Upper lobe of right lung (tissue), 1 donor: ENCODE results near the gene TBC1D2B. TPM values are rescaled to one million over a fixed set of nuclear protein-coding genes. Genes with fewer than 3 reads are reported as not detected.

Source experiments
- ATAC-seq: fragments of 200-7000 bp; cut with Tn5 transposase; one replicate; pipeline ENCODE4 v1.9.1; 2020; ENCODE audit warnings: mild to moderate bottlenecking, moderate library complexity
- DNase-seq: peaks from one replicate; pipeline ENCODE4 v3.0.0-alpha.2; 2020
- H3K27ac ChIP-seq: fragments of 200-600 bp; one replicate; pipeline ENCODE4 v1.8.0; 2022
- H3K27me3 ChIP-seq: fragments of 200-600 bp; one replicate; pipeline ENCODE4 v1.8.0; 2022; ENCODE audit warnings: mild to moderate bottlenecking
- H3K36me3 ChIP-seq: fragments of 200-600 bp; one replicate; pipeline ENCODE4 v1.8.0; 2022
- H3K4me1 ChIP-seq: fragments of 200-600 bp; one replicate; pipeline ENCODE4 v1.8.0; 2022
- H3K4me3 ChIP-seq: fragments of 200-600 bp; one replicate; pipeline ENCODE4 v1.8.0; 2022; ENCODE audit warnings: mild to moderate bottlenecking
- H3K9me3 ChIP-seq: fragments of 200-600 bp; one replicate; pipeline ENCODE4 v1.8.0; 2022
- intact Hi-C: fragments of 100-400 bp; cut with DNase I; formaldehyde crosslinking; loops from one replicate; pipeline ENCODE4 v1.11.0; 2022
- total RNA-seq: library from RNA; stranded (reverse); fragmentation: NEBNext Ultra II Directional; extraction: Animal tissue kit (Norgen Biotek cat#: 25700); gene quantifications from one replicate; pipeline ENCODE4 v1.2.1, GENCODE V29; 2021
- TF ChIP-seq, protein P1 (sequence below): fragments of 200-600 bp; IDR thresholded peaks from one replicate; pipeline ENCODE4 v1.8.0; 2022; ENCODE audit warnings: antibody characterized with exemption
- donor health status: DM: no; HTN: yes; CAD: no; lungs with severe emphysema.

TBC1D2B gene
- total RNA-seq, 1 donor from 2014 or later, result 88.7 TPM

DNA sequence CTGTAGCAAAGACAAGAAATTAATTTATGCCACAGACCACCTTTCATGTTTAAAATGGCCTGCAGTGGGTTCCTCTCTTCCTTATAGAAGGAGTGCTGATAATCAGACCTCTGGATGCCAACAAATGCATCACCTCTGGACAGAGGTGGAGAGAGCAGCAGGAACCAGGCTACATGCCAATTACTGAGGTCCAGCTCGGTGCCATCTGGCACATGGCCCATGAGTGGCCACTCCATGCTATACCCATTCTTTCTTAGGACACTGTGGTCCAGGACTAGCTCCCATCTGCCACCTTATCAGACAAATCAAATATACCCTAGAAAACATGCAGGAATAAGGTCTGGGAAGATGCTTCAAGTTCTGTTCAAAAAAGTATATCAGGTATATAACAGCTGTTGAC is 60.7 kb downstream of the TBC1D2B start:
- H3K27me3 ChIP-seq, result no peaks in the 10 kb centered on the region
- ATAC-seq (no peak), DNase-seq (no peak)
- H3K4me1 ChIP-seq, result peaks cover 28% of the 10 kb centered on the region
- TF ChIP-seq, protein P1, sequence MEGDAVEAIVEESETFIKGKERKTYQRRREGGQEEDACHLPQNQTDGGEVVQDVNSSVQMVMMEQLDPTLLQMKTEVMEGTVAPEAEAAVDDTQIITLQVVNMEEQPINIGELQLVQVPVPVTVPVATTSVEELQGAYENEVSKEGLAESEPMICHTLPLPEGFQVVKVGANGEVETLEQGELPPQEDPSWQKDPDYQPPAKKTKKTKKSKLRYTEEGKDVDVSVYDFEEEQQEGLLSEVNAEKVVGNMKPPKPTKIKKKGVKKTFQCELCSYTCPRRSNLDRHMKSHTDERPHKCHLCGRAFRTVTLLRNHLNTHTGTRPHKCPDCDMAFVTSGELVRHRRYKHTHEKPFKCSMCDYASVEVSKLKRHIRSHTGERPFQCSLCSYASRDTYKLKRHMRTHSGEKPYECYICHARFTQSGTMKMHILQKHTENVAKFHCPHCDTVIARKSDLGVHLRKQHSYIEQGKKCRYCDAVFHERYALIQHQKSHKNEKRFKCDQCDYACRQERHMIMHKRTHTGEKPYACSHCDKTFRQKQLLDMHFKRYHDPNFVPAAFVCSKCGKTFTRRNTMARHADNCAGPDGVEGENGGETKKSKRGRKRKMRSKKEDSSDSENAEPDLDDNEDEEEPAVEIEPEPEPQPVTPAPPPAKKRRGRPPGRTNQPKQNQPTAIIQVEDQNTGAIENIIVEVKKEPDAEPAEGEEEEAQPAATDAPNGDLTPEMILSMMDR, result no peak
- no peaks in the 10 kb centered on the region for H3K9me3 ChIP-seq
- H3K4me3 ChIP-seq, result no peak overlapping the region
- peaks cover 79% of the 10 kb centered on the region for H3K36me3 ChIP-seq
- no peak overlapping the region for H3K27ac ChIP-seq
- intact Hi-C loops, result no loop called here

DNA sequence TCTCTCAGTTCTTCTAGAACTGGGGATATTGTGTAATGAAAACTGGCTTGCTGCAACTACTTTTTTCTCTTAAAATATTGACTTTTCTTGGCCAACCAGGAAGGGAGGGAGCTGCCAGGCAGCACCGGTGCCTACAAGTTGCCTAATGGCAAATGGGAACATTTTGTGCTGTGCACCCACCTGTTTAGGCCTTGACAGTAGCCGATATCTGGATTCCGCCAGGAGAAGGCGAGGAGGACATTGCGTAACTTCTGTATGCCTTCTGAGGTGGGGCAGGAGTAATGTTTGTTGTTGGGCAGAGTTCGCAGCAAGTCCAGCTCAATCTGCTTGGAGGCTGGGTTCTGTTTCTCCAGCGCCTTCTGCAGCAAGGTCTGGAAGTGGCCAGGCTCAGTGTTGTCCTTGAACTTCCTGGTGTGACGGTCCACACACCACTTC is 64.9 kb downstream of the TBC1D2B start:
- Histone ChIP-seq H3K36me3 (peaks cover 96% of the 10 kb centered on the region), H3K4me1 (peaks cover 31% of the 10 kb centered on the region), H3K4me3 (no peak overlapping the region), H3K27ac (peak overlapping the region; percentile 78), H3K9me3 (no peaks in the 10 kb centered on the region), H3K27me3 (no peaks in the 10 kb centered on the region)
- peak; percentile 83 for DNase-seq
- TF ChIP-seq, protein P1, result no peak
- intact Hi-C loops, result no loop called here
- peak; percentile 89 for ATAC-seq

DNA sequence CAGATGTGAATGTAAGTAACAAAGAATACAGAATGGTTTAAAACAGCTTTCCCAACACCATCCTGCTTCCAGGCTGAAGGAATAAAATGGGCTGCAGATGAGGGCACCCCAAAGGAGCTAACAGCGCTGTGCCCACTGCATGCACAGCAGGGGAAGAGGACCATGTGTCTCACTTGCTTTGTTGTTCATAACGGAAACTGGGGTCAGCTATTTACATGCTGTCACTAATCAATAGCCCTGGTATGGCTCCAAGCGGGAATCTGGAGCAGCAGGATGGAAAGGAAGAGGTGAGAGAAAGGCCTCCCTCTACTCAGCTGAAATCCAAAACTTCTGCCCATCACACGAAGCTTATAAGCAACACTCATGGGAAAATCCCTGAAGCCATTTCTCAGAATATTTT is 67.4 kb downstream of the TBC1D2B start:
- Histone ChIP-seq H3K9me3 (no peaks in the 10 kb centered on the region), H3K27me3 (no peaks in the 10 kb centered on the region), H3K4me3 (no peak overlapping the region), H3K36me3 (peaks cover 93% of the 10 kb centered on the region), H3K4me1 (peaks cover 47% of the 10 kb centered on the region), H3K27ac (no peak overlapping the region)
- intact Hi-C loops, result no loop called here
- no peak for DNase-seq
- ATAC-seq, result no peak
- TF ChIP-seq, protein P1, result no peak

DNA sequence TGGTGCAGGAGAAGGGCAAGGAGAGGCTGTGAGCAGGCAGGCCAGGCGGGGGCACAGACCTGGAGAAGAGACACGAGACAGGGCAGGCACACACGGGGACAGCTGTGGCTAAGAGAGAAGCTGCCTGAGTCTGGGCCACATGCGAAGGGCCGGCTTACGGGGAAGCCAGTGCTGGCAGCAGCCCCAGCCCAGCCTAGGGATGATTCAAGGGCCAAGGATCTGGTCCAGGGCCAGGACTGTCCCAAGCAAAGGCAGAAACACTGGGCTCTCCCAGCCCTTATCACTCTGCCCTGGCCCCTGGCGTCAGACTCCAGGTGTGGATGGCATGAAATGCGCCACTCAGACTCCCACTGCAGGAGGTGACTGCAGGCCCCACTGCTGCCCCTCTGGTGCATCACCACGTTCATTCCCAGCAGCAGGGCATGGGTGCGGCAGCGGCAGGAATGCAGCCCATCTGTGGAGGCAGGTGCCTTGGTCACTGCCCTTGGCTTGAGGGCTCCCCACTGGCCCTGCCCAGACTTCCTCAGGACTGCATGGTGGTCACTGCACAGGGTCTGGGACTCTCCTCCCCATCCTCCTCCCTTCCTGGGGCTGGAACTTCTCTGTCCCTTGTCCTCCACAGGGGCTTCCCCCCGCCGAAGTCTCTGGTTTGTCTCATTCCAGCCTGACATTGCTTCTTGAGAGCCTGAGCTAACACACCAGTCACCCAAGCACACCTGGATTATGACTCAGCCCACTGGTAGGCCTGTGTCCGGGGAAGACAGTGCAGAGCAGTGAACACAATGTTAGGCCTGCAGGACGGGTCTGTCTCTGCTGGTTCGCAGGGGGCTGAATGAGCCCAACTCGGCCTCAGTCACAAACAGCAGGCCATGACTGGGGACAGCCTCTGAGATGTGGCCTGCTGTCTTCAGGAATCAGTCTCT is 69.3 kb downstream of the TBC1D2B start:
- peak; percentile 82 for DNase-seq
- H3K36me3 ChIP-seq, result peaks cover 93% of the 10 kb centered on the region
- TF ChIP-seq, protein P1, result no peak
- H3K4me3 ChIP-seq, result no peak overlapping the region
- peak; percentile 48 for ATAC-seq
- H3K4me1 ChIP-seq, result peaks cover 63% of the 10 kb centered on the region
- intact Hi-C loops, result loop anchor here (10.0 kb wide), 1 partner anchor 67 kb away; the partner anchor contains the start of gene TBC1D2B
- no peaks in the 10 kb centered on the region for H3K9me3 ChIP-seq
- H3K27me3 ChIP-seq, result no peaks in the 10 kb centered on the region
- H3K27ac ChIP-seq, result peak overlapping the region; percentile 65

DNA sequence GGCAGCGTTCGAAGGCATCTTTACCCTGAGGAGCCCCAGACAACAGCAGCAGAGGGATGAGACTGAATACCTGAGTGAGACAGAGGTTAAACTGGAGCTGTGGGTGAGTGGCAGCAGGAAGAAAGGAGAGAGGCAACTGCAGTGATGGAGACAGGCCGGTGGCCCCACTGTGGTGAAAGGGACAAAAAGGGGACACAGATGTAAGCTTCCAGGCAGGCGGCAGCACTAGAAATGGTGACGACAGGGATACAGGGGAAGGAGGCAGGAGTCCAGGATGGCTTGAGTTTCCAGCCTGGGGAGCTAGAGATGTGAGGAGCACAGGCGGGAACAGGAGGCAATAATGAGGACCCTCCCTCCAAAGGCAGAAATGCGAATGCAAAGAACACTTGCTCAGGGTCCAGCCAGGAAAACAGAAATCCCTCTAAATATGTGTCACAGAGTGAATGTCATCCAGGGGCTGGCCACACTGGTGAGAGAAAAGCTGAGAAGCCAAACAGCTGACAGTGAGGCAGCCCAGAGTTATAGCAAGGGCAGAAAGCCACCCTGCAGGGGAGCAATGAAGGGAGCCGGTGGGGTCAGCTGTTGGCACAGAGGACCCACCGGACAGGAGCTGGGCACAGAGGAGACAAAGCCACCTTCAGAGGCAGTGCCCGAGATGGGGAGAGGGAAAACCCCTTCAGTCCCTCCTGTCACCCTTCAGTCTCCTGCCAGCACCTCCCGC is 70.1 kb downstream of the TBC1D2B start:
- intact Hi-C loops, result loop anchor here (10.0 kb wide), 1 partner anchor 67 kb away; the partner anchor contains the start of gene TBC1D2B
- Histone ChIP-seq H3K9me3 (no peaks in the 10 kb centered on the region), H3K27ac (peak overlapping the region; percentile 65), H3K4me1 (peaks cover 63% of the 10 kb centered on the region), H3K4me3 (no peak overlapping the region), H3K27me3 (no peaks in the 10 kb centered on the region), H3K36me3 (peaks cover 93% of the 10 kb centered on the region)
- TF ChIP-seq, protein P1, result no peak
- no peak for DNase-seq
- no peak for ATAC-seq
